Measurements from ENCODE around the gene KCNAB3.

Gene KCNAB3

GRCh38 chr17:7909089-7909488 is 20.6 kb downstream of the KCNAB3 start:
- TF ChIP-seq, protein P1, sequence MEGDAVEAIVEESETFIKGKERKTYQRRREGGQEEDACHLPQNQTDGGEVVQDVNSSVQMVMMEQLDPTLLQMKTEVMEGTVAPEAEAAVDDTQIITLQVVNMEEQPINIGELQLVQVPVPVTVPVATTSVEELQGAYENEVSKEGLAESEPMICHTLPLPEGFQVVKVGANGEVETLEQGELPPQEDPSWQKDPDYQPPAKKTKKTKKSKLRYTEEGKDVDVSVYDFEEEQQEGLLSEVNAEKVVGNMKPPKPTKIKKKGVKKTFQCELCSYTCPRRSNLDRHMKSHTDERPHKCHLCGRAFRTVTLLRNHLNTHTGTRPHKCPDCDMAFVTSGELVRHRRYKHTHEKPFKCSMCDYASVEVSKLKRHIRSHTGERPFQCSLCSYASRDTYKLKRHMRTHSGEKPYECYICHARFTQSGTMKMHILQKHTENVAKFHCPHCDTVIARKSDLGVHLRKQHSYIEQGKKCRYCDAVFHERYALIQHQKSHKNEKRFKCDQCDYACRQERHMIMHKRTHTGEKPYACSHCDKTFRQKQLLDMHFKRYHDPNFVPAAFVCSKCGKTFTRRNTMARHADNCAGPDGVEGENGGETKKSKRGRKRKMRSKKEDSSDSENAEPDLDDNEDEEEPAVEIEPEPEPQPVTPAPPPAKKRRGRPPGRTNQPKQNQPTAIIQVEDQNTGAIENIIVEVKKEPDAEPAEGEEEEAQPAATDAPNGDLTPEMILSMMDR (IDR thresholded peaks at IDR 0.05; ENCODE audit: low read length, missing control alignments), result no peak
- H3K4me3 ChIP-seq (replicated peaks; ENCODE audit: low read depth, low read length), result no peak overlapping the region
- DNase-seq (ENCODE audit: low read depth), result no peak

DNA sequence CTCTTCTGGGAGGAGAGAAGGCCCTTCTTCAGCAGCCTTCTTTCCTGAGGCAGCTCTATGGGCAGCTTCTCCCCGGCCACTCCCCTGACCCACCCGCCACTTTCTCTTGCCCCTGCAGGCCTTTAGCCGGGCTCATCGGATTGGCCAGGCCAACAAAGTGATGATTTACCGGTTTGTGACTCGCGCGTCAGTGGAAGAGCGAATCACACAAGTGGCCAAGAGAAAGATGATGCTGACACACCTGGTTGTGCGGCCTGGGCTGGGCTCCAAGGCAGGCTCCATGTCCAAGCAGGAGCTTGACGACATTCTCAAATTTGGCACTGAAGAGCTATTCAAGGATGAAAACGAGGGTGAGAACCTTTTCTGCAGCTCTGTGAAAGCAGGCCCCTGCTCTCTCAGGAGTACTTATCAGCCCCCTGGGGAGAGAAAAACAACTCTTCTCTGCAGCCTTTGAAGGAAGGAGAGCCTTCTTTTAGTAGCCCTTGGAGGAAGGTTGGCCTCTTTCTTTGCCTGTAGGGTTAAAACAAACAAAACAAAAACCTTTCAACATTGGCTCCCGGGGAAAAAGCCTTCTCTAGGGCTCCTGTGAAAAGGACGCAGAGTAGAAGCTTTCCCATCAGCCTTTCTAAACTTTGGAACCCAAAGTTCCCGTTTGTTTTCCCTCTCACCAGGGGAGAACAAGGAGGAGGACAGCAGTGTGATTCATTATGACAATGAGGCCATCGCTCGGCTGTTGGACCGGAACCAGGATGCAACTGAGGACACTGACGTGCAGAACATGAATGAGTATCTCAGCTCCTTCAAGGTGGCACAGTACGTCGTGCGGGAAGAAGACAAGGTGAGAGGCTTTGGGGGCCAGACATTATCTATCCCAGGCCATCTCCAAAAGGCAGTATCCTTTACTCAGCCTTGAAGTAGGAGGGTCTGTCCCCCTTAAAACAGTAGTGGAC is 26.2 kb downstream of the KCNAB3 start:
- no peak overlapping the region for H3K4me3 ChIP-seq (replicated peaks; ENCODE audit: low read depth, low read length)
- no peak for DNase-seq (ENCODE audit: low read depth)
- TF ChIP-seq, protein P1 (IDR thresholded peaks at IDR 0.05; ENCODE audit: low read length, missing control alignments), result no peak

DNA sequence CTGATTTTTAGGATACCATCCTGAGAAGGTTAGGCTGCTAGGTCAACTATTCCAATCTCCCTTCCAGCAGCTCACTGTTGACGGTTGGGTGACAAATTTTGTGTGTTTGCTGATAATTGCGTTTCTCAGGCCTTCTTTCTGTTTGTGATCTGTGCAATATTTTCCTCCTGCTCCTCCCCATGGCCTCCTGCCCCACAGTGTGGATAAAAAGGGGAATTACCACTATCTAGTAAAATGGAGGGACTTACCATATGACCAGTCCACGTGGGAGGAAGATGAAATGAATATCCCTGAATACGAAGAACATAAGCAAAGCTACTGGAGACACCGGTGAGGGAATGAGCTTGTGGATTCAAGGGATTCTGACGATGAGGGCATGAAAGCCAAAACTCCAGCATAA is 31.9 kb downstream of the KCNAB3 start:
- TF ChIP-seq, protein P1 (IDR thresholded peaks at IDR 0.05; ENCODE audit: low read length, missing control alignments), result peak; percentile 51
- peak; percentile 77 for DNase-seq (ENCODE audit: low read depth)
- no peak overlapping the region for H3K4me3 ChIP-seq (replicated peaks; ENCODE audit: low read depth, low read length)

DNA sequence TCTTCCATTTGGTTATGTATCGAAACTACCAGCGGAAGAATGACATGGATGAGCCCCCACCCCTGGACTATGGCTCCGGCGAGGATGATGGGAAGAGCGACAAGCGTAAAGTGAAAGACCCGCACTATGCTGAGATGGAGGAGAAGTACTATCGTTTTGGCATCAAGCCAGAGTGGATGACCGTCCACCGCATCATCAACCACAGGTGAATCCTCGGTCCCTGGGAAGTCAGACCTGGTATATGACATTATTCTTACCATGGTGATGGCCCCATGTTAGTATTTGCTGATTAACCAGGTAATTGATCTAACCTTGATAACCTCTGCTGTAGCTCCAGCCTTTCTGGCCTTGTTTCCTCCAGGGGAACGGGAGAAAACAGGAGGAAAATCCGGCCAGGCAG is 32.6 kb downstream of the KCNAB3 start:
- no peak overlapping the region for H3K4me3 ChIP-seq (replicated peaks; ENCODE audit: low read depth, low read length)
- TF ChIP-seq, protein P1 (IDR thresholded peaks at IDR 0.05; ENCODE audit: low read length, missing control alignments), result no peak
- DNase-seq (ENCODE audit: low read depth), result no peak

DNA sequence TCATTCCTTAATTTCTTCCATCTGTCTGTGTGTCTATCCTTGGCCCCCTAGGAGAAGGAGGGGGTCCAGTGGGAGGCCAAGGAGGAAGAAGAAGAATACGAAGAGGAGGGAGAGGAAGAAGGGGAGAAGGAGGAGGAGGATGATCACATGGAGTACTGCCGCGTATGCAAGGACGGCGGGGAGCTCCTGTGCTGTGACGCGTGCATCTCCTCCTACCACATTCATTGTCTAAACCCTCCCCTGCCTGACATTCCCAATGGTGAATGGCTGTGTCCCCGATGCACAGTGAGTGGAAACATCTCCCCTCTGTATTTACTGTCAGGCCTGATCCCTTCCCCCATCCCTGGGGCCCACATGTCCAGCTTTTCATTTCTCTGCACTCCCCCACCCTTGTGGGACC is 34.8 kb downstream of the KCNAB3 start:
- TF ChIP-seq, protein P1 (IDR thresholded peaks at IDR 0.05; ENCODE audit: low read length, missing control alignments), result no peak

DNA sequence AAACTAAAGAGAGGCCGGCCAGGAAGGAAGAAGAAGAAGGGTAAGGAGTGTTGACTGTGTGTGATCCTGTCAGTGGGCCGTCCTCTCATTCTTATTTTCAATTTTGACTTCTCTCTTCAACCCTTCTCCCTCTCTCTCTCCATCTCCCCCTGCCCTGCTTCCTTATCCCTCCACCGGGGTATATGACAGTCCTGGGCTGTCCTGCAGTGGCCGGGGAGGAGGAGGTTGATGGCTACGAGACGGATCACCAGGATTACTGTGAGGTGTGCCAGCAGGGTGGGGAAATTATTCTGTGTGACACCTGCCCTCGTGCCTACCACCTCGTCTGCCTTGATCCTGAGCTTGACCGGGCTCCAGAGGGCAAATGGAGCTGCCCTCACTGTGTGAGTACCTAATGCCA is 35.4 kb downstream of the KCNAB3 start:
- TF ChIP-seq, protein P1 (IDR thresholded peaks at IDR 0.05; ENCODE audit: low read length, missing control alignments), result no peak

More for the DNA sequence above, 34.8 kb downstream of the KCNAB3 start:
- no peak overlapping the region for H3K4me3 ChIP-seq (replicated peaks; ENCODE audit: low read depth, low read length)
- no peak for DNase-seq (ENCODE audit: low read depth)

More for the DNA sequence above, 35.4 kb downstream of the KCNAB3 start:
- no peak overlapping the region for H3K4me3 ChIP-seq (replicated peaks; ENCODE audit: low read depth, low read length)
- no peak for DNase-seq (ENCODE audit: low read depth)
